Measurements from ENCODE around the gene STMN1. TPM values are rescaled to one million over a fixed set of nuclear protein-coding genes. Genes with fewer than 3 reads are reported as not detected.
A peak's percentile ranks its signal among the peaks of the same experiment; 100 is the strongest.

The STMN1 gene
- total and polyA plus RNA-seq, 9 of the 15 experiments (the other 6 are each of a cell fraction or from before 2014, with no cell fraction given) = 269 to 2,153 (median 595) TPM

DNA sequence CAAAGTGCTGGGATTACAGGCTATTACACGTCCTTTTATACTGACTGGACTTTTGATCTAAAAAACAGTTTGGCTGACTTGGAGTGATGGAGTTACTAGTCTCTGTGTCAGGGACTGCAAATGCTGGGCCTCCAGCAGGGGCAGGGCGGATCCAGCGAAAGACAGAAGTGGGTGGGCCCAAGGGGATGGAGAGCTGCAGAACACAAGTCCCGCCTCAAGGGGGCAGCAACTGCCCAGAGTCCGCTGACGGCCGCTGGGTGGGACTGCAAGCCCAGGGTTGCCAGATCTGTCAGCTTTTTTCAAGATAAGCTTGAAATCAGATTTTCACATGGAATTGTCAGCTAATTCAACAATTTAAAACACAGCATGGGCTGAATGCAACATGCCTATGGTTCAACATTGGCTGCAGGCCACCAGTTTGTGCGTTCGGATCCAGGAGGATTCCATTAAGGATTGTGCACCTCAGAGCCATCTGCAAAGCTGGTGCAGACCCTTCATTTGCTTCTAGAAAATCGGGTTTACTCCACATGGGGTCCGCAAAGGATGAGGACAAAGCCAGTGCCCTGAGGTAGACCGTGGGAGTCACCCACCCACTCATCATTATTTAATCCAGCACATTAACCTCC, 10.7 kb downstream of the STMN1 start:
- ChIA-PET POLR2A (interaction anchor here (0.5 to 7.6 kb wide), 41 partner anchors 9 to 248 kb away, joined by 3 to 89 read pairs (median 5); partner anchors contain the start of genes EXTL1, MTFR1L and PAFAH2), CTCF (ENCODE audit: low intra/inter-chr PET ratio) (interaction anchor here (0.7 to 4.3 kb wide), 11 partner anchors 9 to 268 kb away, joined by 3 to 120 read pairs (median 5); partner anchors contain the start of gene PAFAH2)
- no peaks in the 10 kb centered on the region for H3K27me3 ChIP-seq (ENCODE audit: control insufficient read depth in 2 of 2, insufficient read depth in 2 of 2, low read length in 2 of 2)
- ATAC-seq = peak; percentile 88
- H3K9ac ChIP-seq (ENCODE audit: insufficient read depth in 1 of 2, low read depth in 2 of 2, low read length in 2 of 2) = no peak overlapping the region
- DNase-seq (ENCODE audit: extremely low read depth in 1 of 4, low spot score in 3 of 4) = peak; percentile 95 to 99 (median 98)
- intact Hi-C loops (cut with micrococcal nuclease) (loop anchor here (1.0 to 5.0 kb wide), 5 partner anchors 59 to 252 kb away; partner anchors contain the start of gene PAFAH2), in situ Hi-C loops (cut with MboI) (loop anchor here (5.0 kb wide), 2 partner anchors 102 to 252 kb away; partner anchors contain the start of gene PAFAH2)
- H3K9me1 ChIP-seq (ENCODE audit: control insufficient read depth, insufficient read depth, low read length) = no peaks in the 10 kb centered on the region
- peaks cover 8% of the 10 kb centered on the region; the same call in 1 of the 3 replicates for H3K79me2 ChIP-seq (ENCODE audit: control insufficient read depth, insufficient read depth, low read length)
- no TSS peak for BruUV-seq (replicated peaks)
- H3K4me3 ChIP-seq = no peak overlapping the region
- no peaks in the 10 kb centered on the region for H3K9me3 ChIP-seq (replicated peaks; ENCODE audit: control insufficient read depth, insufficient read depth, low read depth, low read length)
- H3K4me2 ChIP-seq (ENCODE audit: insufficient read depth, low read length) = no peak overlapping the region
- H3K4me1 ChIP-seq (replicated peaks in 1 of 2; ENCODE audit: control insufficient read depth in 2 of 2, insufficient read depth in 2 of 2, low read length in 2 of 2) = peaks cover 12 to 22% of the 10 kb centered on the region in 2 experiments
- peak; percentile 94 for FAIRE-seq
- H3K36me3 ChIP-seq (ENCODE audit: control insufficient read depth, insufficient read depth, low read length) = peaks cover 62% of the 10 kb centered on the region
- H3K27ac ChIP-seq (ENCODE audit: extremely low read depth, low read depth, low read length) = no peak overlapping the region
- no peak overlapping the region for H2AFZ ChIP-seq (ENCODE audit: low read depth, low read length)
- H4K20me1 ChIP-seq (replicated peaks; ENCODE audit: control insufficient read depth, insufficient read depth, low read length) = peaks cover 9% of the 10 kb centered on the region; the same call in 1 of the 2 replicates
- 17% methylated on average over 12 of the region's 12 CpGs for WGBS (ENCODE audit: insufficient coverage, low coverage, missing lambda C conversion rate)
- TF ChIP-seq ZNF165 (CRISPR knock-in tag; IDR thresholded peaks at IDR 0.05; ENCODE audit: borderline replicate concordance) (peak; percentile 49; the same call in 1 of the 2 replicates), STAG1 (CRISPR knock-in tag; IDR thresholded peaks at IDR 0.05; ENCODE audit: borderline replicate concordance) (peak; percentile 97), GATA2 (CRISPR knock-in tag; IDR thresholded peaks at IDR 0.05) (peak; percentile 70), CHD2 (IDR thresholded peaks at IDR 0.05; ENCODE audit: low read depth, low read length) (no peak), MAFK (IDR thresholded peaks at IDR 0.05; ENCODE audit: low read length) (peak; percentile 21; the same call in 1 of the 2 replicates), PYGO2 (tag; IDR thresholded peaks at IDR 0.05) (no peak), HDGF (IDR thresholded peaks at IDR 0.05) (peak; percentile 85), PHTF2 (CRISPR knock-in tag; IDR thresholded peaks at IDR 0.05) (no peak), CEBPG (CRISPR knock-in tag; IDR thresholded peaks at IDR 0.05) (0 out of 2 replicates have a peak, but pooled peaks have one; percentile 47), CEBPG (tag; conservative IDR thresholded peaks at IDR 0.05 in 1 of 2, IDR thresholded peaks at IDR 0.05 in 1 of 2) (no peak), ATF7 (IDR thresholded peaks at IDR 0.05) (peak; percentile 76), SAP30 (IDR thresholded peaks at IDR 0.05; ENCODE audit: borderline replicate concordance, insufficient read depth, low read depth, low read length, poor library complexity, severe bottlenecking) (no peak), CTBP1 (IDR thresholded peaks at IDR 0.05; ENCODE audit: borderline replicate concordance) (peak; percentile 89), ARID1B (IDR thresholded peaks at IDR 0.05) (0 out of 2 replicates have a peak, but pooled peaks have one; percentile 37), ZNF668 (CRISPR knock-in tag; IDR thresholded peaks at IDR 0.05) (no peak), ZNF24 (IDR thresholded peaks at IDR 0.05) (peak; percentile 52; the same call in 1 of the 2 replicates)
- TF ChIP-seq, protein P1, sequence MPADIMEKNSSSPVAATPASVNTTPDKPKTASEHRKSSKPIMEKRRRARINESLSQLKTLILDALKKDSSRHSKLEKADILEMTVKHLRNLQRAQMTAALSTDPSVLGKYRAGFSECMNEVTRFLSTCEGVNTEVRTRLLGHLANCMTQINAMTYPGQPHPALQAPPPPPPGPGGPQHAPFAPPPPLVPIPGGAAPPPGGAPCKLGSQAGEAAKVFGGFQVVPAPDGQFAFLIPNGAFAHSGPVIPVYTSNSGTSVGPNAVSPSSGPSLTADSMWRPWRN (IDR thresholded peaks at IDR 0.05; ENCODE audit: low read depth) = no peak
- TF ChIP-seq, protein P2, sequence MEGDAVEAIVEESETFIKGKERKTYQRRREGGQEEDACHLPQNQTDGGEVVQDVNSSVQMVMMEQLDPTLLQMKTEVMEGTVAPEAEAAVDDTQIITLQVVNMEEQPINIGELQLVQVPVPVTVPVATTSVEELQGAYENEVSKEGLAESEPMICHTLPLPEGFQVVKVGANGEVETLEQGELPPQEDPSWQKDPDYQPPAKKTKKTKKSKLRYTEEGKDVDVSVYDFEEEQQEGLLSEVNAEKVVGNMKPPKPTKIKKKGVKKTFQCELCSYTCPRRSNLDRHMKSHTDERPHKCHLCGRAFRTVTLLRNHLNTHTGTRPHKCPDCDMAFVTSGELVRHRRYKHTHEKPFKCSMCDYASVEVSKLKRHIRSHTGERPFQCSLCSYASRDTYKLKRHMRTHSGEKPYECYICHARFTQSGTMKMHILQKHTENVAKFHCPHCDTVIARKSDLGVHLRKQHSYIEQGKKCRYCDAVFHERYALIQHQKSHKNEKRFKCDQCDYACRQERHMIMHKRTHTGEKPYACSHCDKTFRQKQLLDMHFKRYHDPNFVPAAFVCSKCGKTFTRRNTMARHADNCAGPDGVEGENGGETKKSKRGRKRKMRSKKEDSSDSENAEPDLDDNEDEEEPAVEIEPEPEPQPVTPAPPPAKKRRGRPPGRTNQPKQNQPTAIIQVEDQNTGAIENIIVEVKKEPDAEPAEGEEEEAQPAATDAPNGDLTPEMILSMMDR (IDR thresholded peaks at IDR 0.05 in 2 of 3, conservative IDR thresholded peaks at IDR 0.05 in 1 of 3; ENCODE audit: insufficient read depth in 2 of 3, low read depth in 1 of 3, low read length in 3 of 3) = peak; percentile 100
- TF ChIP-seq, protein P3, sequence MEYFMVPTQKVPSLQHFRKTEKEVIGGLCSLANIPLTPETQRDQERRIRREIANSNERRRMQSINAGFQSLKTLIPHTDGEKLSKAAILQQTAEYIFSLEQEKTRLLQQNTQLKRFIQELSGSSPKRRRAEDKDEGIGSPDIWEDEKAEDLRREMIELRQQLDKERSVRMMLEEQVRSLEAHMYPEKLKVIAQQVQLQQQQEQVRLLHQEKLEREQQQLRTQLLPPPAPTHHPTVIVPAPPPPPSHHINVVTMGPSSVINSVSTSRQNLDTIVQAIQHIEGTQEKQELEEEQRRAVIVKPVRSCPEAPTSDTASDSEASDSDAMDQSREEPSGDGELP (CRISPR knock-in tag; IDR thresholded peaks at IDR 0.05; ENCODE audit: borderline replicate concordance) = peak; percentile 80; the same call in 1 of the 2 replicates
